Activated T-helper 17 cell treated with anti-CD3 and anti-CD28 coated beads, Interleukin-2, amount 50 U/mL, for 72 hours (primary cell): ENCODE data around the gene UBR4. TPM values are rescaled to one million over a fixed set of nuclear protein-coding genes. Genes with fewer than 3 reads are reported as not detected.

Experiments used
- total RNA-seq, 2 donors: library from RNA; stranded (reverse); gene quantifications; one replicate each; pipeline ENCODE4 v1.2.3, GENCODE V29; 2022

UBR4 gene
- total RNA-seq, 2 donors from 2014 or later, result 145 to 195 TPM

Other genes starting within 250 kb of the UBR4 start
- 10 to 100 TPM; 41.1 to 51.9 TPM for gene EMC1, start 41.3 kb upstream of the UBR4 start, total RNA-seq
- gene MRTO4, start 41.5 kb upstream of the UBR4 start, total RNA-seq, result 100 to 1,000 TPM in 1 of 2 donors, 10 to 100 TPM in 1; 59.3 to 113 TPM
- 1 to 10 TPM in 1 of 2 donors, under 1 TPM in 1; 0.71 to 1.6 TPM for gene AKR7A3, start 78.5 kb upstream of the UBR4 start, total RNA-seq
- 10 to 100 TPM; 37.1 to 61.4 TPM for gene AKR7A2, start 101.9 kb upstream of the UBR4 start, total RNA-seq
- gene SLC66A1, start 102.1 kb upstream of the UBR4 start, total RNA-seq, result 1 to 10 TPM; 5.7 to 8.9 TPM